ENCODE data around the gene RPRD1B.
"Not testable (repeated sequence)": the region's sequence is repeated elsewhere in the genome, so short reads cannot be mapped to it uniquely, and the experiment has no call there.

RPRD1B gene

DNA sequence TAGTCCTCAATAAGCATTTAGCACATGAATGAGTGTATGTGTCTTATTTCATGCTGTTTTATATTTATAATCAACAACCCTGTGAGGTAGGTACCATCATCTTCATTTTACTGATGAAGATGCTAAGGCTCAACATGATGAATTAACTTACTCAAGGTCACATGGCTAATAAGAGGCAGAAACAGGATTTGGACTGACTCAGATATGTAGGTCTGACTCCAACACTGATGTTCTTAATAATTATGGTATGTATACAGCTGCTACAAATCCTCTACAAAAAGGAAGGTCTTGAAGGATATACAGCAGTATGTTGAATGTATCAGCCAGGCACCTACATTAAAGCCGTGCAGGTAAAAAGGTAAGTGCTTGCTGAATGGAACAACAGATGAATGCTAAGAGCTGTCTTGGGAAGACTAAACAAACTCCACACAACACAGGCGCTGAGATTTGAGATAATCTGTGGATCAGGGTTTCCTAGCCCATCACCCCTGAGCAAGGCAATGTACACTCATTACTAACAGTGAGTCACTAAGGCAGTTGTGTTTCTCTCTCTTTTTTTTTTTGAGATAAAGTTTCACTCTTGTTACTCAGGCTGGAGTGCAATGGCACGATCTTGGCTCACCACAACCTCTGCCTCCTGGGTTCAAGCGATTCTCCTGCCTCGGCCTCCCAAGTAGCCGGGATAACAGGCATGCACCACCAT is 32.2 kb upstream of the RPRD1B start:
- no peak for DNase-seq (ENCODE audit: low read depth in 2 of 2)

DNA sequence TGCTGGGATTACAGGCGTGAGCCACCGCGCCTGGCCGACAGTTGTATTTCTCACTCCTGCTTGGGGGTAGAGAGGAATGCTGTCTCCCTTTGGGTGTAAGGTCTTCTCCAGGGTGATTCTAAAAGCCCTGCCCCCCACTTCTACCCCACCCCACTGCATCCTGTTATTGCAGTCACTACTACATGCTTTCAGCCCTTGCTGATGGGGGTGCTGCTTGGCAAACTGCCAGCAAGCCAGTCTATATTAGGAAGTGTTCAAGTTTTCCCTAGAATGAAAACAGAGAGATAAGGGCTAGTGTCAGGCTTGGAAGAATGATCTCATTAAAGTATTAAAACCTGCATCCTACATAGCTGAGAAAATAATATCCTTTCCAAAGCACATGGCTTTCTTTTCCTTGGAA is 31.6 kb upstream of the RPRD1B start:
- DNase-seq (ENCODE audit: low read depth in 2 of 2), result no peak

DNA sequence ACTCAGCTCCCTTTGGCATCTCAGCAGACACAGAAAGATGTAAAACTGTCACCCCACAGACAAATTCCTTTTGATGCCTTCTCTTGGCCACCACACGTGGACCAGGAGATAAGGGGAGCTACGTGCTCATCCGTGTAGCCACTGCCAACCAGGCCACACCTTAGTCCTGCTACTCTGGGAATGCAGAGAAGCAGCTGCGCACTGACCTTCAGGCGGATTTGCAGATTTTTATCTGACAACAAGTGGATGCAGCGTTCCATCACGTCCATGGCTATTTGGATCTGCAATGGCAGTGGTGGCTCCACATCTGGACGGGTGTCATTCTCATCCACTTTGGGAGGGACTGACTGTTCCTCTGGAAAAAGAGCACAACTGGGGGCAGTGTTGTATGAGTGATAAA is 31.1 kb upstream of the RPRD1B start:
- DNase-seq (ENCODE audit: low read depth in 2 of 2), result no peak

DNA sequence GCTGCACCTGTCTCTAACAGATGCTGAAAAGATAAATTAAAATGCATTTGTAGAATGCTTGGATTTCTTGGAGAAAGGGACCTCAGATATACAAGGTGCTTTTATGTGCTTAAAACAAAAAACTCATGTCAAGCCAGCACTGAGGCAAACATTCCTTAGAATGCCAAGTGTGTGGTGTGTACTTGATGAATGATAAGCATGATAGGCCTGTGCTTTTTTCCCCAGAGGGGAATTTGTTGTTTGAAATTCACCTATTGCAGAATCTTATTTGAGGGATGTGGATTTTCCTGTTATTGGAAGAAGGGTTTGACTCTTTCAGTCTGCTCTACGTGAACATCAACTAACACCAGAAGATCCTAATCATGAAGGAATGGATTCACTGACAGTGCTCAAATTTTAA is 29.1 kb upstream of the RPRD1B start:
- no peak for DNase-seq (ENCODE audit: low read depth in 2 of 2)

DNA sequence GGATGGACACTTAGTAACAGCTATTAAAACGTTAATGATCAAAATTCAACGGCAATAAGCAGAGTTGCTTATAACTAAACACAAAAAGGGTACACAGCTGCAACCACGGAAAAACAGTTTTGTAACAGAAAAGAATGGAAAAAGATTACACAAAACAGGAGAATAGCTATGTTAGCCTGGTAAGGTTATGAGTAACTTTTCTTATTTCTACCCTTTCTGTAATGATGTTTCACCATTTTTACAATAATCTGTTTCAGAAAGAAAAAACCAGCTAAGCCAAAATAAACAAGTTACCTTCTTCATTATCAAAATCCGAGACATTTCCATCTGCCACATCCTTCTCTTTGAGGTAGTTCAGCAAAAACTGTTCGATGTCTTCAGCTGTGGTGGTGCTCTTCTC is 27.6 kb upstream of the RPRD1B start:
- DNase-seq (ENCODE audit: low read depth in 2 of 2), result no peak

DNA sequence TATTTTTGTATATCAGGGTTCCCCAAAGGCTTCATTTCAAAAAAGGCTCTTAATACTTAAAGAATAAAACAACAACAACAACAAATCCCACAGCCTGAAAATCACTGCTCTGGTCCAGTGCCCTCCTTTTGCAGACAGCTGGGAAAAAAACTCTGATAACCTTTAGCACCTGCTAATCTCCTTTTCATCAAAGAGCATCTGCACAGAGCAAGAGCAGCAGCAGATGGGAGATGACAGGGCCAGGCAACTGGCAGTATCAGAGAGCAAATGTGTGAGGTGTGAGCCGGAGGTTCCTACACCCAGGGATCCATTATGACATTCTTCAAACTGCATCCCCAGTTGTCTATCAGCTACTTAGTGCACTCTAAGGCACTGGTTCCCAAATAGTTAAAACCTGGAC is 26.0 kb upstream of the RPRD1B start:
- DNase-seq (ENCODE audit: low read depth in 2 of 2), result no peak

DNA sequence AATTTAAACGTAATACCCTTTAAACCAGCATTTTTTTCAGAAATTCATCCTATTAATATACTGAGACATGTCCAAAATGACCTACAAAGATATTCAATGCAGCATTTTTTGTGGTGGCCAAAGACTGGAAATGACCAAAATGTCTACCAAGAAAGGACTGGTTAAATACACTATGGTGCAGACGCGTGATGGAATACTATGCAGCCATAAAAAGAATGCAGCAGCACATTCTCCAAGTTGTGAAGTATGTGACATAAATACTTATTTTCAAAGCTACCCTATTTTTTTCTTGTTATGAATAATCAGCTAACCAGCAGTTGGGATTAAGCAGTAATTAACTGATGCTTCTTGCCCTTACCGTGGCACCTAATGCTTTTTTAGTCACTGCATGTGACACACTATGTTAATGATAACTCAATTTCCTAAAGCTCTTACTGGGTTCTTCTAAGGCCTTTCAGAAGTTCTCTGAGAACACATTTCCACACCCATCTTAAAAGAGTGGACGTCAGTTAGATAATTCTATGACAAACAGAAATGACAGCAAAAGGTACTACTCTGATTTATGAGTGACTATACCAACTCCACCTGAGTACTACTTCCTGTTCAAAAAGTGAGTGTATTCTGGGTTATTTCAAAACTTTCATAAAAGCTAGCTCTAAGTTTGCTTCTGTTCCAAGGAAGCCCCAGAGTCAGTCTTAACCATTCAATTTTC is 25.2 kb upstream of the RPRD1B start:
- no peak for DNase-seq (ENCODE audit: low read depth in 2 of 2)

DNA sequence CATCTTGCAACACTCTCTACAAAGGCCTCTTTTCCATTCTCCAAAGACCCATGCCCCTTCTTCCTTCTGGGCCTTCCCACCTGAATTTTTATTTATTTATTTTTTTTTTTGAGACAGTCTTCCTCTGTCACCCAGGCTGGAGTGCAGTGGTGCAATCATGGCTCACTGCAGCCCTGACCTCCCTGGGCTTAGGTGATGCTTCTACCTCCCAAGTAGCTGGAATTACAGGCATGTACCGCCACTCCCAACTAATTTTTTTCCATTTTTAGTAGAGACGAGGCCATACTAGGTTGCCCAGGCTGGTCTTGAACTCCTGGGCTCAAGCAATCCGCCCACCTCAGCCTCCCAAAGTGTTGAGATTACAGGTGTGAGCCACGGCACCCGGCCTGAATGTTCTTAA is 24.1 kb upstream of the RPRD1B start:
- not testable (repeated sequence) for DNase-seq (ENCODE audit: low read depth in 2 of 2)

DNA sequence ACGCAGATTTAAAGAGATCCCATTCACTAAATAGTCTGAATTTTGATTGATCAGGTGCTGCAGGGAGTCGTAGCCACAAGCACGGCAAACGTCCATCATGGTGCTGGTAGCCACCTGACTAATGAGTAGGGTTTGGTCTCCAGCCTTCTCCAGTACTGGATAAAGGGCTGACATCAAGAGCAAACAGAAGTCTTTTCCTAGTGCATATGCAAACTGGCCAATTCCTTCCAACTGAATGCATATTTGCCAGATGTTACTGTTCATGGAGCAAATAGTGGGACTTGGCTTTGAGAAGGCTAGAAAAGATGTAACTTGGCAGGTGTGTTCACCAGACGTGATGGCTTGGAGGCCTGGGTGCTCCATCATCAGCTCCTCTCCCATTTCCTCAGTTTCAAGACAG is 21.9 kb upstream of the RPRD1B start:
- DNase-seq (ENCODE audit: low read depth in 2 of 2), result no peak

DNA sequence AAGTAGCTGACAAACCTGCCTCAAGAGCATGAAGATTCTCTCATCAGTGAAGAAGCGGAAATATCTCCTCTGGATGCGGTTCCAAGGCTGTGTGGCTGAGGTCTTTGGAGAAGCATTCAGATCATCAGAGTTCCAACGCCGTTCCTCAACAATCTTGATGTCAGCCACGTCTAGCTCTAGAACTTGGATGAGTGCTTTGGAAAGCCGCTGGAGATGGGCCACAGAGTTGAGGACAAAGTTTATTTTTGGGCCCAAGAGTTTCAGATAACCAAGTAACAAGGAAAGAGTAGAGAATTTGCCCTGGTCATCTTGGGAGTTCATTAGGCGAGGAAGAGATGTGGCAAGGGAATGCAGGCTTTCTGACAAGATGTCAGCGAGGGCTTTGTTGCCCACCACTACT is 21.2 kb upstream of the RPRD1B start:
- no peak for DNase-seq (ENCODE audit: low read depth in 2 of 2)

DNA sequence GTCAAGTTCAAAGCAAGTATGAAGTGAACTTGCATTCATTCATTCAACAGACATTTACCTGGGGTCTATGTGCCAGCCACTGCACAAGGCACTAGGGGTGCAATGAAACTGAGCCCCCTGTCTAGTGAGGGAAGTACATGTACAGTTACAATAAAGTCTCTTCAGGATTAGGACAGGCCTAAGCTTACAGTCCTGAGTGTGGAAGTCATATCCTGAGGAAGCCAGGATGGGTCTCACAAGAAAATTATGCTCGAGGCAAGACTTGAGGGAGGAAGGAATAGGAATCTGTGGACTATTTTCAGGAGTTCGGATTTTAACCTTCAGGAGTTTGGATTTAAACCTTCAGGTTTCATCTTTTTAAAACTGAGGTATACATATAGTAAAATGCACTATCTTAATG is 19.7 kb upstream of the RPRD1B start:
- no peak for DNase-seq (ENCODE audit: low read depth in 2 of 2)

DNA sequence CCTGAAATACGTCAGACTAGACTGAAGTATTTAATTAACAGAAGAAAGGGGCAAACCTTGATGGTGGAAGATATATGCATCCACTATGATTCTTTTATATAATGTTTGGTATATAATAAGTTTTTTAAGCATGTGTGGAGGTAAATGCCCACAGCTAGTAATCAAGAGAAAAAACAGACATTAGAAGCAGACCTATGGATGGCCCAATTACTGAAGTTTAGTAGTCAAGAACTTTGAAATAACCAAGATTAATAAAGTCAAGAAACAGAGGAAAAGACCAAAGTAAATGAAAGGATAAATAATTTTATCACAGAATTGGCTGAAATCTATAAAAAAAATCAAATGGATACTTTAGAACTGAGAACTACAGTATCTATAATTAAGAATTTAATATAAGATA is 15.6 kb upstream of the RPRD1B start:
- DNase-seq (ENCODE audit: low read depth in 2 of 2), result no peak

DNA sequence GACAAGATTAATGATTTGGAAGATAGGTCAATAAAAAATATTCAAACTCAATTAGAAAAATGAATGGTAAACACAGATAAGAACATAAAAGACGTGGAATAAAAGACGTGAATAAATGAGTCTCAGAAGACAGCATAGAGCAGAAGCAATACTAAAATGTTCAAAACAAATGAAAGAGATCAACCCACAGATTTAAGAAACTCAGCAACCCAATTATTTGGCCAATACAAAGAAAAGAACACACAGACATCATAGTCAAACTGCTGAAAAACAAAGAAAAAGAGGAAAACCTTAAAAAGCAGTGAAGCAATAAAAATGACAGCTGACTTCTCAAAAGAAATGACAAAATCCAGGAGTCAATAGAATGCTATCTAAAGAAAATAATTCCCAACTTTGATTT is 15.2 kb upstream of the RPRD1B start:
- no peak for DNase-seq (ENCODE audit: low read depth in 2 of 2)

DNA sequence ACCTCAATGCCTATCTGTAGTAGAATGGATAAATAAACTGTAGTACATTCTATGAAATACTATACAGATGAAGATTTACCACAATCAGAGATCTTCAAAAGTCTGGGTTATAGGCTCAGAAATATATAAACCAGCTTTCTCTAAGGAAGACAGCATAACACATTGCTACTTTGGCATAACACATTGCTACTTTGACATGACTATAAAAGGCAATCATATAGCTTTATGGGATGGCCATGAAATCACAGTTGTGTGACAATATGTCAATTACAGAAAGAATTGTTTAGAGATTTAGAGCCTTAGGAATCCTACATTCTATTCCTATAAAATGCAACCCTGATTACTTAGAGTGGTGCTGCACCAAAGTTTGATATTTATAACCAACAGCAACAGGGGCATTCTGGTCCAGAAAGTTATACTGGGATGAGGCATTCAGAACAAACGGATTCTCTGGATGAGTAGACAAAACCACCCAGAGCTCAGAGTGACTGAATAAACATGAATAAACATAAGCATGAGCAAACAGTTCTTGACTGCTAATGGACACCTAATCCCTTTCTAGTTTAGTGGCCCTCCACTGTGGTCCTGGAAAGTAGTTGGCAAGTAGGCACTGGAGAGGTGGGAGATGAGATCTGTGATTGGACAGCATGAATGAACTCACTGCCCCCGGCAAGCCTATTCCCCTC is 12.3 kb upstream of the RPRD1B start:
- no peak for DNase-seq (ENCODE audit: low read depth in 2 of 2)

DNA sequence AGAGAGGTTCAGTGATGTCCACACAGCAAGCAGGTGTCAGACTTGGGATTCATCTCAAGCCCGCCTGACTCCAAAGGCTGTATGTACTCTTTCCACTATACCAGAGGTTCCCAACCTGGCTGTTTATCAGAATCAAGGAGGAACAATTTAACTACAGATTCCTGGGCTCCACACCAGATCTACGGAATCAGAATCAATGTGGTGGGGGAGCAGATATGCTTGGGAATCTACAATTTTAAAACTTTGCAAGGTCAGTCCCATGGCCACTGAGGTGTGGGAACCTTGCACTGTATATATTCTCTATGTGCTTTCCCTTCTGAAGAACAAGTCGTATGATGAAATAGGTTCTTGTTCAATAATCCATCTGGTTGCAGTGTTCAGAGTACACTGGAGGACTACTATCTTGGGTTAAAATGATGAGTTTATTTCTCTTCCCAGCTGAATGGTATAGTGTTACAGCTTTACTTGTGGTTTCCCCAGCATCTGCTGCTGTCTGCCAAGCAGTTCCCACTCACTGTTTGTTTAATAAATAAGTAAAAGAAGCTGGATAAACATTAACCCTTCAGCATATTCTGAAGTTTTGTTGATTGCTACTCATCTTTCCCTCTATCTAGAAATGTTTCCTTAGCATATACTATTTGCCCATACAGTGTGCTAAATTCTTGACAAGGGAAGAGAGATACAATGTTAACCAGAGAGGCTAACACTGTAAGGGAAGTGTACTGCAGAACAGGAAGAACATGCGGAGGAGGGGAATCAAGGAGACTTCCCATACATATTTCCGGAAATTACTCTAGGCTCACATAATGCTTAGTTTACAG is 10.2 kb upstream of the RPRD1B start:
- DNase-seq (ENCODE audit: low read depth in 2 of 2), result no peak

DNA sequence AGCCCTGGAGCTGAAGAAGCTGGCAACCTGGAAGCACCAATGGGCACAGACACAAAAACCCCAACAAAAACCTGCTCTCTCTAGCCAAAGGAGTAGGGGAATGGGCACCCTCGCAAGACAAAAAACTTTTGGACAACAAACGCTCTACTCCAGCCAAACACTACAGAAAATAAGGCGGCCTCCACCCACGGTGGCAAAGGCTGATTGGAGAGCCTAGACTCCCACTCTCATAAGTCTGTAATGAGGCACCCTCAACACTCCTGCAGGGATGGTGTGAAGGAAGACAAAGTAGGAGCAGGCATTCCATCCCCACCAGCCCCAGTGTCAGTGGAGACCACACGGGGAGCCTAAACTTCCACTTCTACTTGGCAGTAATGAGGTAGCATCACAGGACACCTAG is 9.1 kb upstream of the RPRD1B start:
- DNase-seq (ENCODE audit: low read depth in 2 of 2), result no peak

DNA sequence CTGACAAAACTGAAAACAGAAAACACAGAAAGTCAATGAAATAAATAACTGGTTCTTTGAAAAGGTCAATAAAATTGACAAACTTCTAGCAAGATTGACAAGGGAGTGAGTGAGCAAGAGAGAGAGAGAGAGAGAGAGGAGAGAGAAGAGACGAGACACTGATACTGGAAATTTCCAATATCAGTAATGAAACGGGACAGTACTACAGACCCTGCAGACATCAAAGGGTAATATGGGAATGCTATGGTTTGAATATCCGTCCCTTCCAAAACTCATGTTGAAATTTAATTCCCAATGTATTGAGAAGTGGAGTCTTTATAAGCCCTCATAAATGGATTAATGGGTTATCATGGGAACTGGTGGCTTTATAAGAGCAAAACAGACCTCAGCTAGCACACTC is 4.1 kb upstream of the RPRD1B start:
- DNase-seq (ENCODE audit: low read depth in 2 of 2), result no peak

DNA sequence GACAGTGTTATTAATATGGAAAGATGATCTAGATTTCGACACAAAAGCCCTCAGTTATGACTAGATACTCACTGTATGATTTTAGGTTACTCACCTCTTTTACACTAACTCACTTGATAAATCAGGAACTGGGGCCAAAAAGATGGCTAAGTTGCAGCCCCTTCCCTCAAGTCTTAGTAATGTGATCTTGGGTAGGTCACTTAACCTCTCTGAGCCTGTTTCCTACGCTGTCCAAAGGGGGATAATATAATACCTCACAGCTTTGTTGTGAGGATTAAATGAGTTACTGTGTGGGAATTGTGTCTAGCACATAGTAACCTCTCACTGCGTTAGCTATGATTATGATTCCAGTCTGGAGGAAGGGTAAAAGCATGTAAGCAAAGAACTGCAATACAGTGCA is 1.6 kb upstream of the RPRD1B start:
- DNase-seq (ENCODE audit: low read depth in 2 of 2), result no peak

DNA sequence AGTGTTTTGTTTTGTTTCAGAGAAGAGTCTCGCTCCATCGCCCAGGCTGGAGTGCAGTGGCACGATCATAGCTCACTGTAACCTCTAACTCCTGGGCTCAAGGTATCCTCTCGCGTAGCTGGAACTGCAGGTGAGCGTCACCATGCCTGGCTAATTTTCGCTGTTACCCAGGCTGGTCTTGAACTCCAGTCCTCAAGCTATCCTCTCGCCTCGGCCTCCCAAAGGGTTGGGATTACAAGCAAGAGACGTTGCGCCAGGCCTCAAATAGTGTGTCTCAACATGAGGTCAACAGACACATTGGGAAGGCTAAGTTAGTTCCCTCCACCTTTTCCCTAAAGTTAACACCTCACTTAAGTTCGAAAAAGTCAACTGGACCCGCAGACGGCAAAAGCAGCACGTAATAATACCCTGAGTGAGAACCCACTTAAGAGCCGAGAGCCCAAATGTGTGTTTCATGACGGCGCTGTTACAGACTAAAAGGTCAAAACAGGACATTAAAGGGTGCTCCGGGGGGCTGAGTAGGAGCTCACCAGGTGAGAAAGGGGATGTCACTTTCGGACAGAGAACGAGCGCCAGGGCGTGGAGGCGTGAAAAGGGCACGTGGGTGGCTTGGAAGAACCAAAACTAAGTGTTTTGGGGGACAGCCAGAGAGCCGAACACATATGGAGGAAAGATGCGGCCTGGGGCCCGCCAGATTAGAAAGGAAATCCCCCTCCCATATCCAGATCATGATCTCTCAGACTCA is 789 bp upstream of the RPRD1B start:
- peak; percentile 44 to 54 for DNase-seq (ENCODE audit: low read depth in 2 of 2)

DNA sequence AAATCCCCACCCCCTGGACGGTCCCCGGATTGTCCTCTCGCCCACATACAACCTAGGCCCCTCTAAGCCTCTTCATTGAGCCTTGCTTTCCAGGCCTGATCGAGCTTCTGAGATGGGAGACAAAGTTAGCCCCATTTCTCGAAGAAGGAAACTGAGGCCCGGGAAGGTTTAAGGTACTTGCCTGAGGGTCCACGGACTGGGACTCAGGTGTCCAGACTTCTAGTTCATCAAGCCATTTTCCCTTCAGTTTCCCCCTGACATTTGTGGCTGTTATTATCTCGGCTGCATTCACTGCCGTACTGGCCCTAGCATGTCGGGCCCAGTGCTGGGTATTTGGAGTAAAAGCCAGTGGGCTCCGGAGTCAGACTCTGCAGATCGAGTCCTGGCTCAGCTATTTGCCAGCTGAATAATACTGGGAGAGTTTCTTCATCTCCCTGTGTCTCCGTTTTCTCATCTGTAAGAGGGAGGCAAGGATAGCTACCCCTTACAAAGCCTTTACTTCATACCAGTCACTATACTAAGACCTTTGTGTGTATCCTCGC is 633 bp downstream of the RPRD1B start:
- no peak for DNase-seq (ENCODE audit: low read depth in 2 of 2)

DNA sequence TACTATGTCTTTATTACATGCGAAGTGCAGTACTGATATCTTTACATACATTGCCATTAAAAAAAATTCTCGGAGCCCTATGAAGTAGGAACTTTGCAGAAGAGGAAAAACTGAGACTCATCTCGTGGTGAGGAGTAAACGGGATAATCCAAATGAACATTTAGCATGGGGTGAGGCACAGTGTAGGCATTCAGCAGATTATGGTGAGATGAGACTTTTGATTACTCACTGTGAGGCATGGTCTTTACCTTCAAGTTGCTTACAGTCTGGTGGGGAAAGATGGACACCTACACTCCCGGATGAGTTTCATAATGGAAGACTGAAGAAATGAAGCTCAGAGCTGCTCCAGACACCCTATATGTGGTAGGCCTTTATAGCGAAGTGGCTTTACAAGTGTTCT is 1.4 kb downstream of the RPRD1B start:
- no peak for DNase-seq (ENCODE audit: low read depth in 2 of 2)

Data from stimulated activated CD4-positive, alpha-beta T cell treated with anti-CD3 and anti-CD28 coated beads, Interleukin-4, amount 100 ng/mL, for 48 hours (primary cell).